Measurements from ENCODE around the gene REEP3.

DNA sequence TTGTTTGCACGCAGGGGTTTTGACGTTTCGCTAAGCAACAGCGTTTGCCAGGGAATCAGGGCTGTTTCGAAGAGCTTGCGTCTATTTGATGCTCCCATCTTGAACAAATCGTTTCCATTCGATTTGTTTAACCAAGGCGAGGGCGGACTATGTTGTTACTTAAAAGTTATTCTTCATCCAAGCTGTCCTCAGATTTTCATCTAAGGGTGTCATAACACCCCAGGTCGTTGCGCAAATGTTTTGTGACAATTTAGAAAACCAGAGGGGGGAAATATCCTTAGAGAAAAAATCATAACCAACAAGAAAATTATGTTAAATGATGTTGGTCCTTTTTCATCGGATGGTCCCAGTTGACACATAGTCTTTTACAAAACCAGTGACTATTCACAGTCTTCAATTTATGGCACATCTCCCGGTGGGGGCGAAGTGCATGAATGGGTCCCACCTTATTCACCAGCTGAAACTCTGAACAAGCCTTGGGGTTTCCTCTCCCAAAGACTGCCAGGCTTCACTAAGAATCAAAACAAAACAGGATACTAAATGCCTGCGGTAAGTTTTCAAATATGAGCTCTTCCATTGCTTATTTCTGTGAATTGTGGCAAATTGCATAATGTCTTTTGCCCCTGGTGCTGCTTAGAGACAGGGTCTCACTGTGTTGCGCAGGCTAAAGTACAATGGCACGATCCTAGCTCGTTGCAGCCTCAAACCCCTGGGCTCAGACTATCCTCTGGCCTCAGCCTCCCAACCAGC lies 109.9 kb downstream of the REEP3 start:
- TF ChIP-seq, protein P1, sequence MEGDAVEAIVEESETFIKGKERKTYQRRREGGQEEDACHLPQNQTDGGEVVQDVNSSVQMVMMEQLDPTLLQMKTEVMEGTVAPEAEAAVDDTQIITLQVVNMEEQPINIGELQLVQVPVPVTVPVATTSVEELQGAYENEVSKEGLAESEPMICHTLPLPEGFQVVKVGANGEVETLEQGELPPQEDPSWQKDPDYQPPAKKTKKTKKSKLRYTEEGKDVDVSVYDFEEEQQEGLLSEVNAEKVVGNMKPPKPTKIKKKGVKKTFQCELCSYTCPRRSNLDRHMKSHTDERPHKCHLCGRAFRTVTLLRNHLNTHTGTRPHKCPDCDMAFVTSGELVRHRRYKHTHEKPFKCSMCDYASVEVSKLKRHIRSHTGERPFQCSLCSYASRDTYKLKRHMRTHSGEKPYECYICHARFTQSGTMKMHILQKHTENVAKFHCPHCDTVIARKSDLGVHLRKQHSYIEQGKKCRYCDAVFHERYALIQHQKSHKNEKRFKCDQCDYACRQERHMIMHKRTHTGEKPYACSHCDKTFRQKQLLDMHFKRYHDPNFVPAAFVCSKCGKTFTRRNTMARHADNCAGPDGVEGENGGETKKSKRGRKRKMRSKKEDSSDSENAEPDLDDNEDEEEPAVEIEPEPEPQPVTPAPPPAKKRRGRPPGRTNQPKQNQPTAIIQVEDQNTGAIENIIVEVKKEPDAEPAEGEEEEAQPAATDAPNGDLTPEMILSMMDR (IDR thresholded peaks at IDR 0.05) = no peak
- TF ChIP-seq POLR2A (IDR thresholded peaks at IDR 0.05) = no peak

Measured in Peyer's patch (tissue), 4 donors.